Heart left ventricle (tissue), 16 donors: Measurements from ENCODE around the gene PTPRN2. TPM values are rescaled to one million over a fixed set of nuclear protein-coding genes. Genes with fewer than 3 reads are reported as not detected.

Experiments used
- ATAC-seq, 4 donors: fragments of 200-7000 bp; cut with Tn5 transposase; one replicate each; pipeline ENCODE4 v1.9.1; 2020 to 2022; ENCODE audit warnings: moderate library complexity in 4 of 4, mild to moderate bottlenecking in 3 of 4, moderate number of reproducible peaks in 1 of 4
- DNase-seq, 5 donors: peaks; one replicate each; pipeline ENCODE4 v3.0.0-alpha.2; 2020
- H3K27ac ChIP-seq, 12 donors: fragments of 200-600 bp; sonication (generic) in 4 of 12; one replicate each; pipeline versions ENCODE4 v1.5.0 to v1.8.0; 2016 to 2022; ENCODE audit warnings: mild to moderate bottlenecking in 2 of 12
- H3K27me3 ChIP-seq, 9 donors: fragments of 200-600 bp; sonication (generic) in 2 of 9; one replicate each; pipeline versions ENCODE4 v1.5.1 to v1.8.0; 2016 to 2022; ENCODE audit warnings: mild to moderate bottlenecking in 3 of 9
- H3K36me3 ChIP-seq, 9 donors: fragments of 200-600 bp; sonication (generic) in 2 of 9; one replicate each; pipeline versions ENCODE4 v1.5.0 to v1.8.0; 2018 to 2022; ENCODE audit warnings: mild to moderate bottlenecking in 2 of 9
- H3K4me1 ChIP-seq, 12 donors: fragments of 200-600 bp; sonication (generic) in 4 of 12; one replicate each; pipeline versions ENCODE4 v1.5.0 to v1.8.0; 2016 to 2022; ENCODE audit warnings: mild to moderate bottlenecking in 3 of 12
- H3K4me3 ChIP-seq, 12 donors: fragments of 200-600 bp; sonication (generic) in 4 of 12; one replicate each; pipeline versions ENCODE4 v1.5.0 to v1.8.0; 2017 to 2022; ENCODE audit warnings: mild to moderate bottlenecking in 9 of 12, moderate library complexity in 4 of 12
- H3K9me3 ChIP-seq, 12 donors: fragments of 200-600 bp; sonication (generic) in 4 of 12; one replicate each; pipeline versions ENCODE4 v1.5.0 to v1.8.0; 2016 to 2022; ENCODE audit warnings: mild to moderate bottlenecking in 1 of 12
- POLR2A ChIP-seq, 2 donors: fragments of 450-650 bp; IDR thresholded peaks; one replicate each; pipeline ENCODE4 v1.6.1; 2017; ENCODE audit warnings: antibody characterized with exemption in 2 of 2, mild to moderate bottlenecking in 2 of 2, moderate library complexity in 2 of 2
- WGBS, 4 donors: extraction: QIAGEN DNeasy Blood & Tissue Kit in 2 of 4; methylation state at CpG; one replicate each; pipeline versions ENCODE4 v1.1.5 to v1.1.7; 2013 to 2018; 5-methylcytosine and 5-hydroxymethylcytosine counted together
- intact Hi-C, 10 donors: fragments of 100-400 bp; cut with DNase I; formaldehyde crosslinking; loops; one replicate each; pipeline versions ENCODE4 v1.11.1 to v1.14.2; 2022
- polyA plus RNA-seq, 2 donors: library from polyadenylated mRNA; stranded (reverse); fragments of 200-250 nt; gene quantifications; one replicate each; pipeline ENCODE4 v1.2.3, GENCODE V29; 2013
- total RNA-seq, 9 donors: library from RNA; depleted of rRNA in 2 of 9; stranded (reverse); fragments of >200 nt in 2 of 9; fragmentation: NEBNext Ultra II Directional in 3 of 9; extraction: Animal tissue kit (Norgen Biotek cat#: 25700) in 3 of 9; gene quantifications; one replicate each; pipeline versions ENCODE4 v1.1.0 to v1.2.4, GENCODE V29; 2016 to 2023
- TF ChIP-seq, protein P1 (sequence below), 12 donors: fragments of 200-600 bp; sonication (generic) in 4 of 12; IDR thresholded peaks; one replicate each; pipeline versions ENCODE4 v1.5.0 to v1.8.0; 2018 to 2022; ENCODE audit warnings: antibody characterized with exemption in 12 of 12, mild to moderate bottlenecking in 5 of 12
- donor health status: ischemic (EF 13 %, LVEDD 7.1; RV severe dilation, severe dysfunction).
- donor health status: healthy with polysubstance abuse.
- donor health status: DM: no; HTN: yes; CAD: no.
- donor health status: DM: no; HTN: no; CAD: no.
- donor health status: ischemic (EF 25% LVEDD 6.9; RV normal size, moderate dysfunction).
- donor health status: ischemic (EF 25% LVEDD 5.7; RV mildly dilated, moderate dysfunction).
- donor health status: healthy.
- donor health status: DM: yes; HTN: yes; CAD: no.
- donor health status: ischemic (EF 35%, LVEDD 5.7; RV mildly dilated, moderate dysfunction).
- donor health status: nonischemic (EF 11% LVEDD 7.7; RV severe dilation, severe dysfunction).
- donor health status: DM: yes; HTN: yes; CAD: no.
- donor health status: PGD.
- donor health status: ischemic (EF 29% LVEDD 5.4; RV normal size, mild dysfunction).
- donor health status: nonischemic (EF 23%, LVEDD 6.1; RV moderate dilation, normal function).

Gene PTPRN2
- total and polyA plus RNA-seq, 11 donors: 0.61 to 2.3 (median 1.3) TPM

- Histone ChIP-seq H3K4me3 (no peak overlapping the region), H3K27me3 (peaks cover 0 to 45% (median 0%) of the 10 kb centered on the region in 9 donors), H3K4me1 (no peaks in the 10 kb centered on the region), H3K9me3 (no peaks in the 10 kb centered on the region), H3K36me3 (no peaks in the 10 kb centered on the region), H3K27ac (no peak overlapping the region)
- WGBS, 4 donors: 59 to 71% (median 63%) methylated on average over 14 to 16 of the region's 16 CpGs
- DNase-seq: no peak
- no peak for TF ChIP-seq POLR2A (IDR thresholded peaks at IDR 0.05)
- TF ChIP-seq, protein P1, sequence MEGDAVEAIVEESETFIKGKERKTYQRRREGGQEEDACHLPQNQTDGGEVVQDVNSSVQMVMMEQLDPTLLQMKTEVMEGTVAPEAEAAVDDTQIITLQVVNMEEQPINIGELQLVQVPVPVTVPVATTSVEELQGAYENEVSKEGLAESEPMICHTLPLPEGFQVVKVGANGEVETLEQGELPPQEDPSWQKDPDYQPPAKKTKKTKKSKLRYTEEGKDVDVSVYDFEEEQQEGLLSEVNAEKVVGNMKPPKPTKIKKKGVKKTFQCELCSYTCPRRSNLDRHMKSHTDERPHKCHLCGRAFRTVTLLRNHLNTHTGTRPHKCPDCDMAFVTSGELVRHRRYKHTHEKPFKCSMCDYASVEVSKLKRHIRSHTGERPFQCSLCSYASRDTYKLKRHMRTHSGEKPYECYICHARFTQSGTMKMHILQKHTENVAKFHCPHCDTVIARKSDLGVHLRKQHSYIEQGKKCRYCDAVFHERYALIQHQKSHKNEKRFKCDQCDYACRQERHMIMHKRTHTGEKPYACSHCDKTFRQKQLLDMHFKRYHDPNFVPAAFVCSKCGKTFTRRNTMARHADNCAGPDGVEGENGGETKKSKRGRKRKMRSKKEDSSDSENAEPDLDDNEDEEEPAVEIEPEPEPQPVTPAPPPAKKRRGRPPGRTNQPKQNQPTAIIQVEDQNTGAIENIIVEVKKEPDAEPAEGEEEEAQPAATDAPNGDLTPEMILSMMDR (IDR thresholded peaks at IDR 0.05): no peak
- ATAC-seq: no peak
- intact Hi-C loops: no loop called here
Measured at GRCh38 chr7:157519798-157520244, 1067.8 kb downstream of the PTPRN2 start.

DNA sequence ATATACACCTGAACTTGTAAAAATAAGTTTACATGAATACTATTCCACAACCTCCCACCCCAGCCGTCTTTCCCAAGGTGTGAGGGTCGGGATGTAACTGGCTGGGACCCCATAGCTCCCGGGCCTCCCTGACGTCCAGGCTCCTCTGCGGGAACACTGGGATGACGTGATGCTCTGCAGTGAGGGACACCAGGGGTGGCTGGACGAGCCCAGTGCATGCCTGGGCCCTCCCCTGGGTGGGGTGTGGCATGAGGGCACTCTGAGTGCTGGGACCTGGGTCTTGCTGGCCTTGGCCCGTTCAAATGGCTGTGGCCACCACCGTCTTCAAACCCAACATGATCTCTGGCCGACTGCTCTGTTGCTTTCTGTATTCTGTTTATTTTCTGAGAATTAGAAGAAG, 1068.4 kb downstream of the PTPRN2 start:
- Histone ChIP-seq H3K36me3 (no peaks in the 10 kb centered on the region), H3K27ac (no peak overlapping the region), H3K4me1 (no peaks in the 10 kb centered on the region), H3K9me3 (no peaks in the 10 kb centered on the region), H3K27me3 (peaks cover 0 to 43% (median 0%) of the 10 kb centered on the region in 9 donors), H3K4me3 (no peak overlapping the region)
- DNase-seq: no peak
- ATAC-seq: no peak
- no peak for TF ChIP-seq POLR2A (IDR thresholded peaks at IDR 0.05)
- TF ChIP-seq, protein P1 (IDR thresholded peaks at IDR 0.05): no peak
- intact Hi-C loops: no loop called here
- WGBS, 4 donors: 60 to 72% (median 62%) methylated on average over 10 of the region's 10 CpGs

GRCh38 chr7:157518514-157519175, 1069.0 kb downstream of the PTPRN2 start:
- TF ChIP-seq, protein P1 (IDR thresholded peaks at IDR 0.05): no peak
- TF ChIP-seq POLR2A (IDR thresholded peaks at IDR 0.05): no peak
- H3K9me3 ChIP-seq: no peaks in the 10 kb centered on the region
- DNase-seq: no peak
- peaks cover 0 to 37% (median 0%) of the 10 kb centered on the region in 9 donors for H3K27me3 ChIP-seq
- H3K4me1 ChIP-seq: no peaks in the 10 kb centered on the region
- no peak overlapping the region for H3K27ac ChIP-seq
- 84 to 92% (median 89%) methylated on average over 6 of the region's 6 CpGs for WGBS, 4 donors
- H3K4me3 ChIP-seq: no peak overlapping the region
- ATAC-seq: no peak
- H3K36me3 ChIP-seq: no peaks in the 10 kb centered on the region
- intact Hi-C loops: no loop called here

- Histone ChIP-seq H3K9me3 (peaks cover 0 to 3% (median 0%) of the 10 kb centered on the region in 12 donors), H3K27me3 (peaks cover 0 to 30% (median 0%) of the 10 kb centered on the region in 9 donors), H3K4me3 (no peak overlapping the region), H3K36me3 (no peaks in the 10 kb centered on the region), H3K27ac (no peak overlapping the region), H3K4me1 (no peaks in the 10 kb centered on the region)
- intact Hi-C loops: no loop called here
- no peak for TF ChIP-seq POLR2A (IDR thresholded peaks at IDR 0.05)
- TF ChIP-seq, protein P1 (IDR thresholded peaks at IDR 0.05): no peak
- WGBS, 4 donors: 61 to 71% (median 66%) methylated on average over 9 to 10 of the region's 10 CpGs
- ATAC-seq (no peak), DNase-seq (no peak)
Measured at GRCh38 chr7:157517782-157518513, 1069.7 kb downstream of the PTPRN2 start.
